A673 (cell line): Measurements from ENCODE around the gene CFD. TPM values are rescaled to one million over a fixed set of nuclear protein-coding genes. Genes with fewer than 3 reads are reported as not detected.

Source experiments
- BruUV-seq: library from RNA; stranded (reverse); fragments of 400-500 nt; replicated peaks from 2 replicates; lab custom pipeline; 2021; lab: Mats Ljungman, UMichigan
- CTCF ChIA-PET: fragments of 300-600 bp; sonication (Branson Sonifier 250); formaldehyde crosslinking; loops from one replicate; lab custom pipeline; 2022; ENCODE audit warnings: antibody characterized with exemption; lab: Charles Lee
- POLR2A ChIA-PET: fragments of 300-600 bp; sonication (Branson Sonifier 250); formaldehyde crosslinking; loops from one replicate; lab custom pipeline; 2022; ENCODE audit warnings: antibody characterized with exemption; ENCODE audit not compliant: low non-redundant PET; lab: Charles Lee
- DNase-seq: peaks from one replicate; pipeline ENCODE4 v3.0.0-alpha.2; 2015; ENCODE audit warnings: low spot score
- H3K27ac ChIP-seq: fragments of 200-600 bp; sonication (generic); 2 replicates; pipeline ENCODE4 v1.5.1; 2016; ENCODE audit warnings: mixed run types, low read depth, mild to moderate bottlenecking, mixed read lengths, antibody characterized with exemption, low read length; ENCODE audit not compliant: poor library complexity, severe bottlenecking
- H3K27me3 ChIP-seq: fragments of 200-600 bp; sonication (generic); replicated peaks from 2 replicates; pipeline ENCODE4 v1.6.1; 2017; ENCODE audit warnings: mixed run types, low read depth, mild to moderate bottlenecking, mixed read lengths, antibody characterized with exemption, low read length; ENCODE audit not compliant: insufficient read depth, poor library complexity
- H3K36me3 ChIP-seq: fragments of 200-600 bp; sonication (generic); 2 replicates; pipeline ENCODE4 v1.6.1; 2016; ENCODE audit warnings: mixed run types, mild to moderate bottlenecking, mixed read lengths, antibody characterized with exemption, low read length; ENCODE audit not compliant: insufficient read depth, poor library complexity, severe bottlenecking
- H3K4me1 ChIP-seq: fragments of 200-600 bp; sonication (generic); 2 replicates; pipeline ENCODE4 v1.6.1; 2017; ENCODE audit warnings: mixed run types, mild to moderate bottlenecking, mixed read lengths, antibody characterized with exemption, low read length; ENCODE audit not compliant: insufficient read depth, poor library complexity, severe bottlenecking
- H3K4me3 ChIP-seq: fragments of 200-600 bp; sonication (generic); 2 replicates; pipeline ENCODE4 v1.5.1; 2016; ENCODE audit warnings: low read depth, mixed run types, mild to moderate bottlenecking, mixed read lengths, low read length; ENCODE audit not compliant: poor library complexity, severe bottlenecking
- H3K9me3 ChIP-seq: fragments of 200-600 bp; sonication (generic); 2 replicates; pipeline ENCODE4 v1.6.1; 2016; ENCODE audit warnings: mixed run types, low read depth, mild to moderate bottlenecking, mixed read lengths, antibody characterized with exemption, low read length; ENCODE audit not compliant: poor library complexity, severe bottlenecking
- CTCF ChIP-seq: fragments of 300-800, 200-600 bp; sonication (generic); conservative IDR thresholded peaks from 2 replicates; pipeline ENCODE4 v1.5.1; 2017; ENCODE audit warnings: low read depth, mild to moderate bottlenecking, antibody characterized with exemption, low read length, moderate library complexity, mixed read lengths
- EZH2 ChIP-seq: fragments of 200-600 bp; sonication (generic); IDR thresholded peaks from 2 replicates; pipeline ENCODE4 v1.6.1; 2017; ENCODE audit warnings: borderline replicate concordance, low read depth, mild to moderate bottlenecking, mixed read lengths, antibody characterized with exemption, low read length; ENCODE audit not compliant: poor library complexity, severe bottlenecking
- intact Hi-C: fragments of 100-400 bp; cut with micrococcal nuclease; formaldehyde crosslinking; loops from one replicate; pipeline ENCODE4 v1.10.0; 2022; ENCODE audit not compliant: unreplicated experiment
- total RNA-seq: library from RNA; stranded (reverse); gene quantifications from 2 replicates; pipeline ENCODE4 v1.2.3, GENCODE V29; 2021

CFD gene
- total RNA-seq, 1 experiment from 2014 or later, result 1.1 TPM

- peaks cover 25% of the 10 kb centered on the region for H3K4me1 ChIP-seq
- H3K9me3 ChIP-seq, result no peaks in the 10 kb centered on the region
- H3K4me3 ChIP-seq, result no peak overlapping the region
- H3K27me3 ChIP-seq, result no peaks in the 10 kb centered on the region
- peaks cover 68% of the 10 kb centered on the region for H3K36me3 ChIP-seq
- POLR2A ChIA-PET, result no interaction called here
- TSS peak; percentile 56 for BruUV-seq
- peak overlapping the region; percentile 56 for H3K27ac ChIP-seq
- no peak for TF ChIP-seq EZH2
- CTCF ChIA-PET, result no interaction called here
- intact Hi-C loops, result no loop called here
- DNase-seq, result no peak
Measured at GRCh38 chr19:811506-812048, 47.9 kb upstream of the CFD start.

GRCh38 chr19:812049-812746, 47.3 kb upstream of the CFD start:
- Histone ChIP-seq H3K4me1 (peaks cover 18% of the 10 kb centered on the region), H3K4me3 (no peak overlapping the region), H3K9me3 (no peaks in the 10 kb centered on the region), H3K27ac (peak overlapping the region; percentile 56), H3K27me3 (no peaks in the 10 kb centered on the region), H3K36me3 (peaks cover 61% of the 10 kb centered on the region)
- DNase-seq, result no peak
- intact Hi-C loops, result no loop called here
- ChIA-PET POLR2A (no interaction called here), CTCF (no interaction called here)
- no peak for TF ChIP-seq EZH2
- TF ChIP-seq CTCF, result no peak
- BruUV-seq, result no TSS peak

GRCh38 chr19:812747-813218, 46.7 kb upstream of the CFD start:
- POLR2A ChIA-PET, result no interaction called here
- no peak for TF ChIP-seq CTCF
- no peak for TF ChIP-seq EZH2

More at GRCh38 chr19:812747-813218, 46.7 kb upstream of the CFD start:
- BruUV-seq, result no TSS peak
- Histone ChIP-seq H3K4me3 (no peak overlapping the region), H3K27ac (no peak overlapping the region), H3K4me1 (peaks cover 17% of the 10 kb centered on the region), H3K9me3 (no peaks in the 10 kb centered on the region), H3K27me3 (no peaks in the 10 kb centered on the region), H3K36me3 (peaks cover 56% of the 10 kb centered on the region)
- intact Hi-C loops, result no loop called here
- CTCF ChIA-PET, result interaction anchor here (0.6 kb wide), 1 partner anchor 107 kb away, joined by 5 read pairs; no protein-coding TSS in a partner anchor
- no peak for DNase-seq
